GM10847 (cell line): Measurements from ENCODE around the gene SLC37A3.

ENCODE experiments used
- POLR2A ChIP-seq: IDR thresholded peaks from 2 replicates; pipeline ENCODE4 v1.6.1; 2011; ENCODE audit not compliant: insufficient read length; ENCODE audit errors: extremely low read depth

Gene SLC37A3

DNA sequence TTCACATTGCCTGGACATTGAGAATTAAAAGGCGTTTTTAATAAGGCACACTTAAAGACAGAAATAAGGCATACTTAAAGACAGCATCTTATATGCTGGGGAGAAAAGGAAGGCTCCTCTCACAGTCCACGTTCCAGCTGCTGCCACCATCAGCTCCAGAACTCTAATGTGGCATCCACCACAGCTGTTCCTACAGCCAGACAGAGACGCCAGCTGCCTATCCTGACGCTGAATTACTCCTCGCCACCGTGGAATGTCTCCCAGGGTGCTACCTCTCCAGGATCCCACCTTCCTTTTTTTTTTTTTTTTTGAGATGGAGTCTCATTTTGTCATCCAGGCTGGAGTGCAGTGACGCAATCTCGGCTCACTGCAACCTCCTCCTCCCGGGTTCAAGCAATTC, 30.8 kb downstream of the SLC37A3 start:
- no peak for TF ChIP-seq POLR2A

- no peak for TF ChIP-seq POLR2A
Observed at GRCh38 chr7:140364819-140365218, 33.5 kb downstream of the SLC37A3 start.

- no peak for TF ChIP-seq POLR2A
Observed at GRCh38 chr7:140360697-140361229, 37.6 kb downstream of the SLC37A3 start.

GRCh38 chr7:140358412-140359051, 39.8 kb downstream of the SLC37A3 start:
- no peak for TF ChIP-seq POLR2A

DNA sequence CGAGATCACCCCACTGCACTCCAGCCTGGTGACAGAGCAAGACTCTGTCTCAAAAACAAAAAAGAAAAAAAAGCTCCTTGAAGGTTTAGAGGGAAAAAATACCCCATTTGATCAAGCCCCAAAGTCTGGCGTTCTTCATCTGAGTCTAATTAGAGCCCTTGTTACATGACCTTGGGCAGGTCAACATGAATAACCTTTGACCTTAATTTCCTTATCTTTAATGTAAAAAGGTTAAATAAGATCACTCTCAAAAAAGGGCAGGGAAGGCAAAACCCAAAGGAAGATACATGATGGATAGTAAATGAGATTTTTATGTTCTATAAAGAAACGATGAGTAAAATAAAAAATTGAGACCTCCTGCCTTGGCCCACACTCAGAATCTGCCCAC, 40.3 kb downstream of the SLC37A3 start:
- TF ChIP-seq POLR2A: no peak

DNA sequence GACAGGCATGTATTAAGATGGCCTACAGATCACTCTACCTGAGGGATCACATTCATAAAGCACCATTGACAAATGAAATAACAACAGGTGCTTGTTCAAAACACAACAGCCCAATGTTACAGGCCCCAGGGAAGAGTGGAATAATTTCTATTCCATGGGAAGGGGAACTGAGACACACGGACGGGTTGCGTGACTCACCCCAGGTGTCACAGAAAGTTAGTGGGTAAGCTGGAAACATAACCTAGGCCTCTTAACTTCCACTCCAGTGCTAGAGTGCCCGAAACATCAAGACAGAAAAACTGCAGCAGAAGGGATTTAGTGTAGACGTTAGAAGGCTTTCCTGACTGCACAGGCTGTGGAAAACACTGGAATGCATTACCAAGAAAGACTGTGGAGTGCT, 48.3 kb downstream of the SLC37A3 start:
- no peak for TF ChIP-seq POLR2A

GRCh38 chr7:140349144-140349771, 49.1 kb downstream of the SLC37A3 start:
- TF ChIP-seq POLR2A: no peak

GRCh38 chr7:140348161-140348849, 50.0 kb downstream of the SLC37A3 start:
- TF ChIP-seq POLR2A: no peak

DNA sequence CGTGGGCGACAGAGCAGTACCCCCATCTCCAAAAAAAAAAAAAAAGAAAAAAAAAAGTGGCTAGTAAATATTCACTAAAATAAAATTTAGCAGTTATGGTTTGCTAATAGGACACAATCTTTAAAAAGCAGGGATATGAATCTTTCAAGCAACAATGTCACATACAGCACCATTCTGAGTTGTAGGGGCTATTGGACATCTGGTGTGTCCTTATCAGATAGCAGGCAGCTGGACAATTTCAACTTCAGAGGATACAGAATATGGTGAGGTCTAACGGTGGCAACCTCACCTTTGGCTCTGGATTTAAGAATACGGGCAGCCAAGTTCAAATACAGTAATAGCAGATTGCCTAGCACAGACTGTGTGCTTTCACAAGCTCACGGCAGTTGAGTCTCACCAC, 51.1 kb downstream of the SLC37A3 start:
- TF ChIP-seq POLR2A: no peak

- TF ChIP-seq POLR2A: no peak
Observed at GRCh38 chr7:140345426-140345825, 52.9 kb downstream of the SLC37A3 start.

GRCh38 chr7:140342727-140343514, 55.4 kb downstream of the SLC37A3 start:
- no peak for TF ChIP-seq POLR2A

DNA sequence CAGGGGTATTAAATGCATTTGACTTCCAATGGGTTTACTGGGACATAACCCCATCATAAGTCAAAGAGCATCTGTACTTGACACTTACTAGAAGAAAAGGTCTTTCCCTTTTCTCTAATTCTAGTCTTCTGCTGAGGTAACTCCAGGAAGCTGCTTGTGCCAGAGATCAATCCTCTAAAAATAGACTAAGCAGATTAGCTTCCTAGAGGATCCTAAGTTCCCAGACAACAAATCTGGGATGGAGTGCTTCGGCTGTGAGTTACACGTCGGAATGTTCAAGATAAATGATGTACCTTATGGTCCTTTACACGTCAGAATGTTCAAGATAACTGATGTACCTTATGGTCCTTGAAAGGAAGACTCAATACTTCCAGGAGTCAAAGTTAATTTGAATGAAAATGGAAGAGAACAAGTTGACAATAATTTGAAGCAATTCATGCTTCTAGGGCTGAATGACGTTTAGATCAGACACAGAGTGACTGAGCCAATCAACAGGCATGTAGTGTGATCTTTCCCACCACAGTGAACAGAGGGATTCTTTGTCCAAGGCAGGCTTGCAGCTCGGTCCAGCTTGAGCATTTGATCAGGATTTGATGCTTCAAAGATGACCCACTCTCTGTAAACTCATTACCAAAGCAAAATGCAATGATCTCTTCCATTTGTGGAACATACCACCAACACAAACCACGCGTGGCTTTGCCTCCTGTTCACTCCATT, 63.8 kb downstream of the SLC37A3 start:
- no peak for TF ChIP-seq POLR2A

- TF ChIP-seq POLR2A: no peak
Observed at GRCh38 chr7:140333686-140334085, 64.6 kb downstream of the SLC37A3 start.

DNA sequence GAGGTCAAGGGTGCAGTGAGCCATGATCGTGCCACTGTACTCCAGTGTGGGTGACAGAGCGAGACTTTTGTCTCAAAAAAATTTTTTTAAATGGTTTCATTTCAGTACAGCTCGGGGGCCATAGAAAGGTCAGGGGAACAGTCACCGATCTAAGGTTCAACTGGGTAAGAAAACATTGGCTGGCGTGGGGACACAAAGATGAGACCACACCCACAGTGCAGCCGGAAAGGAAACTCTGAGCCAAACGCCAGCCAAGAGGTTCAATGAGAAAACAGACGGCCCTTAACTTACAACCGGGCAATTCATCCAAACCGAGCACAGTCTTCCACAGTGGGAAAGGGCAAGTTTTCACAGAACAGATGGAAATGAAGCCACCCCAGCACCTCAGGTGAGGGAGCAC, 65.1 kb downstream of the SLC37A3 start:
- TF ChIP-seq POLR2A: no peak

- no peak for TF ChIP-seq POLR2A
Observed at GRCh38 chr7:140330595-140330994, 67.7 kb downstream of the SLC37A3 start.
